Spinal cord (tissue), 10 donors: ENCODE measurements around the gene KLHDC9. TPM values are rescaled to one million over a fixed set of nuclear protein-coding genes. Genes with fewer than 3 reads are reported as not detected.
A peak's percentile ranks its signal among the peaks of the same experiment; 100 is the strongest.
"Not testable (repeated sequence)": the region's sequence is repeated elsewhere in the genome, so short reads cannot be mapped to it uniquely, and the experiment has no call there.

Experiments used
- DNase-seq, 6 donors: peaks; one replicate each; pipeline versions ENCODE4 v3.0.0 to v3.0.0-alpha.2; 2013 to 2015; ENCODE audit warnings: low spot score in 6 of 6, low read depth in 4 of 6
- H3K27ac ChIP-seq: one replicate; pipeline ENCODE4 v1.5.1; 2013; ENCODE audit warnings: low read depth, low read length, control low read depth
- H3K27me3 ChIP-seq: one replicate; pipeline ENCODE4 v1.6.1; 2013; ENCODE audit warnings: low read length; ENCODE audit not compliant: control insufficient read depth, insufficient read depth
- H3K36me3 ChIP-seq: one replicate; pipeline ENCODE4 v1.6.1; 2013; ENCODE audit warnings: low read length; ENCODE audit not compliant: control insufficient read depth, insufficient read depth
- H3K4me1 ChIP-seq: one replicate; pipeline ENCODE4 v1.6.1; 2013; ENCODE audit warnings: low read length; ENCODE audit not compliant: control insufficient read depth, insufficient read depth
- H3K4me3 ChIP-seq: one replicate; pipeline ENCODE4 v1.5.1; 2013; ENCODE audit warnings: low read depth, low read length, control low read depth
- H3K9me3 ChIP-seq: one replicate; pipeline ENCODE4 v1.6.1; 2013; ENCODE audit warnings: low read length; ENCODE audit not compliant: control insufficient read depth, insufficient read depth
- WGBS: methylation state at CpG from one replicate; pipeline ENCODE4 v1.1.5; 2013; ENCODE audit warnings: missing lambda C conversion rate; ENCODE audit not compliant: insufficient coverage; 5-methylcytosine and 5-hydroxymethylcytosine counted together
- polyA plus RNA-seq, 2 donors: library from polyadenylated mRNA; unstranded; fragments of 120-200 nt; gene quantifications; one replicate each; pipeline ENCODE4 v1.2.1, GENCODE V29; 2013; ENCODE audit not compliant: insufficient read length in 2 of 2
- total RNA-seq, 2 donors: library from RNA; depleted of rRNA in 1 of 2; stranded (reverse); fragments of 120-200 nt in 1 of 2; fragments of >200 nt in 1 of 2; gene quantifications; one replicate each; pipeline versions ENCODE4 v1.2.3 to v1.2.4, GENCODE V29; 2013 to 2014
- donor health status: healthy.

The KLHDC9 gene
- total and polyA plus RNA-seq, 4 donors = 10.0 to 27.7 (median 24.2) TPM

- not testable (repeated sequence) for H3K4me3 ChIP-seq, H3K27ac ChIP-seq, H3K4me1 ChIP-seq, H3K27me3 ChIP-seq, H3K36me3 ChIP-seq, H3K9me3 ChIP-seq, DNase-seq
- WGBS = 92% methylated on average over 3 of the region's 7 CpGs
These were observed 32.5 kb upstream of the KLHDC9 start for GRCh38 chr1:161065681-161066080.

GRCh38 chr1:161066694-161067093 is 31.5 kb upstream of the KLHDC9 start:
- H3K36me3 ChIP-seq = no peaks in the 10 kb centered on the region
- no peaks in the 10 kb centered on the region for H3K9me3 ChIP-seq
- no peak for DNase-seq
- H3K4me3 ChIP-seq = no peak overlapping the region
- H3K27ac ChIP-seq = no peak overlapping the region
- no peaks in the 10 kb centered on the region for H3K4me1 ChIP-seq
- H3K27me3 ChIP-seq = no peaks in the 10 kb centered on the region
- 78% methylated on average over 3 of the region's 3 CpGs for WGBS

GRCh38 chr1:161068306-161069234 is 29.6 kb upstream of the KLHDC9 start:
- Histone ChIP-seq H3K27ac (no peak overlapping the region), H3K36me3 (no peaks in the 10 kb centered on the region), H3K27me3 (no peaks in the 10 kb centered on the region), H3K4me3 (peak overlapping the region; percentile 0), H3K9me3 (no peaks in the 10 kb centered on the region), H3K4me1 (no peaks in the 10 kb centered on the region)
- no peak for DNase-seq
- WGBS = 86% methylated on average over 6 of the region's 10 CpGs

GRCh38 chr1:161069241-161069640 is 28.9 kb upstream of the KLHDC9 start:
- Histone ChIP-seq H3K9me3 (no peaks in the 10 kb centered on the region), H3K36me3 (no peaks in the 10 kb centered on the region), H3K27me3 (no peaks in the 10 kb centered on the region), H3K4me1 (no peaks in the 10 kb centered on the region), H3K27ac (no peak overlapping the region), H3K4me3 (peak overlapping the region; percentile 0)
- WGBS = 76% methylated on average over 8 of the region's 9 CpGs
- no peak for DNase-seq

- Histone ChIP-seq H3K36me3 (no peaks in the 10 kb centered on the region), H3K4me1 (no peaks in the 10 kb centered on the region), H3K27me3 (no peaks in the 10 kb centered on the region), H3K4me3 (peak within 1 kb of the TSS; percentile 0), H3K27ac (no peak within 1 kb of the TSS), H3K9me3 (no peaks in the 10 kb centered on the region)
- DNase-seq = peak in 1 of 6 donors; percentile 12
- WGBS = 64% methylated on average over 5 of the region's 9 CpGs
These were observed 28.4 kb upstream of the KLHDC9 start, which contains the start of gene ARHGAP30 for GRCh38 chr1:161069731-161070270. Gene ARHGAP30 (minus strand): TSS chr1:161069891. CDS start chr1:161069624, 267 bp downstream.

GRCh38 chr1:161070761-161071160 is 27.4 kb upstream of the KLHDC9 start:
- Histone ChIP-seq H3K27ac (no peak overlapping the region), H3K9me3 (no peaks in the 10 kb centered on the region), H3K4me3 (no peak overlapping the region), H3K27me3 (no peaks in the 10 kb centered on the region), H3K36me3 (no peaks in the 10 kb centered on the region), H3K4me1 (no peaks in the 10 kb centered on the region)
- no peak for DNase-seq
- WGBS = 80% methylated on average over 3 of the region's 4 CpGs

GRCh38 chr1:161071886-161072371 is 26.2 kb upstream of the KLHDC9 start:
- no peaks in the 10 kb centered on the region for H3K9me3 ChIP-seq
- no peaks in the 10 kb centered on the region for H3K4me1 ChIP-seq
- no peak overlapping the region for H3K27ac ChIP-seq
- no peak overlapping the region for H3K4me3 ChIP-seq
- DNase-seq = peak in 1 of 6 donors; percentile 11
- no peaks in the 10 kb centered on the region for H3K36me3 ChIP-seq
- 78% methylated on average over 9 of the region's 9 CpGs for WGBS
- no peaks in the 10 kb centered on the region for H3K27me3 ChIP-seq

- Histone ChIP-seq H3K27ac (no peak overlapping the region), H3K36me3 (no peaks in the 10 kb centered on the region), H3K27me3 (no peaks in the 10 kb centered on the region), H3K4me1 (no peaks in the 10 kb centered on the region), H3K4me3 (no peak overlapping the region), H3K9me3 (no peaks in the 10 kb centered on the region)
- no peak for DNase-seq
- 62% methylated on average over 19 of the region's 19 CpGs for WGBS
These were observed 25.3 kb upstream of the KLHDC9 start for GRCh38 chr1:161072751-161073449.

GRCh38 chr1:161073474-161074121 is 24.6 kb upstream of the KLHDC9 start:
- no peaks in the 10 kb centered on the region for H3K9me3 ChIP-seq

More at GRCh38 chr1:161073474-161074121, 24.6 kb upstream of the KLHDC9 start:
- no peaks in the 10 kb centered on the region for H3K36me3 ChIP-seq
- no peaks in the 10 kb centered on the region for H3K27me3 ChIP-seq
- DNase-seq = no peak
- no peak overlapping the region for H3K4me3 ChIP-seq
- no peak overlapping the region for H3K27ac ChIP-seq
- 90% methylated on average over 5 of the region's 7 CpGs for WGBS
- H3K4me1 ChIP-seq = no peaks in the 10 kb centered on the region
